NCI-H2227 treated with DMSO at 0.1 percent for 48 hours (cell line): ENCODE measurements around the gene SLC6A7.

Source experiments
- DNase-seq: peaks from one replicate; lab custom pipeline; 2025; lab: John Stamatoyannopoulos, UW

SLC6A7 gene

GRCh38 chr5:150190503-150190979 lies 679 bp downstream of the SLC6A7 start:
- no peak for DNase-seq

- DNase-seq = no peak
Observed at GRCh38 chr5:150190987-150191386, 1.1 kb downstream of the SLC6A7 start.

GRCh38 chr5:150192462-150192861 lies 2.6 kb downstream of the SLC6A7 start:
- DNase-seq = no peak

- DNase-seq = no peak
Observed at GRCh38 chr5:150195736-150196485, 6.0 kb downstream of the SLC6A7 start.

- no peak for DNase-seq
Observed at GRCh38 chr5:150196514-150196913, 6.7 kb downstream of the SLC6A7 start.

- no peak for DNase-seq
Observed at GRCh38 chr5:150196986-150197385, 7.1 kb downstream of the SLC6A7 start.

- no peak for DNase-seq
Observed at GRCh38 chr5:150197476-150197875, 7.6 kb downstream of the SLC6A7 start.

GRCh38 chr5:150202501-150202900 lies 12.6 kb downstream of the SLC6A7 start:
- DNase-seq = no peak

GRCh38 chr5:150203832-150204589 lies 14.1 kb downstream of the SLC6A7 start:
- DNase-seq = no peak

- no peak for DNase-seq
Observed at GRCh38 chr5:150204590-150204960, 14.7 kb downstream of the SLC6A7 start.

- no peak for DNase-seq
Observed at GRCh38 chr5:150206098-150206778, 16.4 kb downstream of the SLC6A7 start.

GRCh38 chr5:150206779-150207115 lies 16.9 kb downstream of the SLC6A7 start:
- DNase-seq = no peak

- DNase-seq = no peak
Observed at GRCh38 chr5:150208187-150209098, 18.6 kb downstream of the SLC6A7 start.

GRCh38 chr5:150209099-150209635 lies 19.3 kb downstream of the SLC6A7 start:
- DNase-seq = no peak

GRCh38 chr5:150210644-150211043 lies 20.8 kb downstream of the SLC6A7 start:
- no peak for DNase-seq

- DNase-seq = no peak
Observed at GRCh38 chr5:150211156-150212030, 21.5 kb downstream of the SLC6A7 start.

GRCh38 chr5:150213530-150213929 lies 23.7 kb downstream of the SLC6A7 start:
- no peak for DNase-seq

GRCh38 chr5:150214289-150214688 lies 24.4 kb downstream of the SLC6A7 start:
- no peak for DNase-seq

- DNase-seq = no peak
Observed at GRCh38 chr5:150215979-150216944, 26.4 kb downstream of the SLC6A7 start.
